ENCODE measurements around the gene PIGA.
"Not testable (repeated sequence)": the region's sequence is repeated elsewhere in the genome, so short reads cannot be mapped to it uniquely, and the experiment has no call there.

The PIGA gene

GRCh38 chrX:15277604-15278003 is 57.7 kb downstream of the PIGA start:
- Histone ChIP-seq H2BK120ac (ENCODE audit: low read depth, low read length) (no peak overlapping the region), H2BK5ac (ENCODE audit: low read depth, low read length, poor library complexity, severe bottlenecking) (no peak overlapping the region), H3K36me3 (ENCODE audit: control insufficient read depth in 1 of 2, insufficient read depth in 2 of 2, low read depth in 1 of 2, low read length in 2 of 2) (no peaks in the 10 kb centered on the region), H3K27me3 (ENCODE audit: control insufficient read depth in 1 of 2, insufficient read depth in 1 of 2, low read length in 2 of 2) (no peaks in the 10 kb centered on the region), H3K4ac (ENCODE audit: low read depth in 1 of 2, low read length in 2 of 2) (no peak overlapping the region), H3K4me1 (ENCODE audit: control insufficient read depth, insufficient read depth, low read depth, low read length) (no peaks in the 10 kb centered on the region), H3K9me3 (ENCODE audit: control insufficient read depth, low read length) (no peaks in the 10 kb centered on the region), H3K18ac (ENCODE audit: low read depth in 1 of 2, low read length in 2 of 2) (no peak overlapping the region), H3K27ac (ENCODE audit: low read length, poor library complexity, severe bottlenecking) (no peak overlapping the region), H3K9ac (ENCODE audit: low read length) (no peak overlapping the region), H3K23ac (ENCODE audit: low read length in 2 of 2) (no peak overlapping the region), H3K79me1 (replicated peaks; ENCODE audit: low read length, poor library complexity, severe bottlenecking) (no peaks in the 10 kb centered on the region), H3K4me3 (ENCODE audit: insufficient read depth in 1 of 2, low read depth in 1 of 2, low read length in 2 of 2) (no peak overlapping the region), H3K4me2 (ENCODE audit: low read length, poor library complexity, severe bottlenecking) (no peak overlapping the region), H3K14ac (ENCODE audit: low read length in 2 of 2) (no peak overlapping the region), H2AFZ (ENCODE audit: low read depth, low read length) (no peak overlapping the region), H4K8ac (ENCODE audit: low read length) (no peak overlapping the region), H2BK12ac (ENCODE audit: low read length in 2 of 2) (no peak overlapping the region), H2AK5ac (ENCODE audit: low read length, severe bottlenecking) (no peak overlapping the region), H2BK15ac (ENCODE audit: low read depth, poor library complexity, severe bottlenecking) (no peak overlapping the region), H4K91ac (ENCODE audit: low read length) (no peak overlapping the region)
- DNase-seq: no peak
- no CpG with 5 or more reads among the region's 1 CpG for WGBS

- no peaks in the 10 kb centered on the region for H3K36me3 ChIP-seq (ENCODE audit: control insufficient read depth in 1 of 2, insufficient read depth in 2 of 2, low read depth in 1 of 2, low read length in 2 of 2)
Observed at GRCh38 chrX:15274946-15275345, 60.4 kb downstream of the PIGA start.

GRCh38 chrX:15273275-15273674 is 62.0 kb downstream of the PIGA start:
- not testable (repeated sequence) for H3K23ac ChIP-seq (ENCODE audit: low read length in 2 of 2); DNase-seq; H3K4me1 ChIP-seq (ENCODE audit: control insufficient read depth, insufficient read depth, low read depth, low read length); H3K18ac ChIP-seq (ENCODE audit: low read depth in 1 of 2, low read length in 2 of 2); H2BK15ac ChIP-seq (ENCODE audit: low read depth, poor library complexity, severe bottlenecking); H2BK12ac ChIP-seq (ENCODE audit: low read length in 2 of 2); H2AK5ac ChIP-seq (ENCODE audit: low read length, severe bottlenecking); H2BK120ac ChIP-seq (ENCODE audit: low read depth, low read length); H3K27me3 ChIP-seq (ENCODE audit: control insufficient read depth in 1 of 2, insufficient read depth in 1 of 2, low read length in 2 of 2); H3K4ac ChIP-seq (ENCODE audit: low read depth in 1 of 2, low read length in 2 of 2); H3K36me3 ChIP-seq (ENCODE audit: control insufficient read depth in 1 of 2, insufficient read depth in 2 of 2, low read depth in 1 of 2, low read length in 2 of 2); H3K9ac ChIP-seq (ENCODE audit: low read length); H3K14ac ChIP-seq (ENCODE audit: low read length in 2 of 2); H3K4me2 ChIP-seq (ENCODE audit: low read length, poor library complexity, severe bottlenecking); H3K79me1 ChIP-seq (replicated peaks; ENCODE audit: low read length, poor library complexity, severe bottlenecking); H4K8ac ChIP-seq (ENCODE audit: low read length); H3K9me3 ChIP-seq (ENCODE audit: control insufficient read depth, low read length); H3K27ac ChIP-seq (ENCODE audit: low read length, poor library complexity, severe bottlenecking); H3K4me3 ChIP-seq (ENCODE audit: insufficient read depth in 1 of 2, low read depth in 1 of 2, low read length in 2 of 2); H2BK5ac ChIP-seq (ENCODE audit: low read depth, low read length, poor library complexity, severe bottlenecking); H2AFZ ChIP-seq (ENCODE audit: low read depth, low read length); H4K91ac ChIP-seq (ENCODE audit: low read length)
- WGBS: 90% methylated on average over 10 of the region's 10 CpGs

More at GRCh38 chrX:15274946-15275345, 60.4 kb downstream of the PIGA start:
- no peaks in the 10 kb centered on the region for H3K9me3 ChIP-seq (ENCODE audit: control insufficient read depth, low read length)
- H3K18ac ChIP-seq (ENCODE audit: low read depth in 1 of 2, low read length in 2 of 2): no peak overlapping the region
- H3K27me3 ChIP-seq (ENCODE audit: control insufficient read depth in 1 of 2, insufficient read depth in 1 of 2, low read length in 2 of 2): no peaks in the 10 kb centered on the region
- H2AK5ac ChIP-seq (ENCODE audit: low read length, severe bottlenecking): no peak overlapping the region
- no peak overlapping the region for H2BK12ac ChIP-seq (ENCODE audit: low read length in 2 of 2)
- WGBS: 98% methylated on average over 2 of the region's 2 CpGs
- no peak overlapping the region for H4K8ac ChIP-seq (ENCODE audit: low read length)
- no peak overlapping the region for H3K4ac ChIP-seq (ENCODE audit: low read depth in 1 of 2, low read length in 2 of 2)
- no peak overlapping the region for H3K14ac ChIP-seq (ENCODE audit: low read length in 2 of 2)
- H2BK15ac ChIP-seq (ENCODE audit: low read depth, poor library complexity, severe bottlenecking): no peak overlapping the region
- no peak overlapping the region for H2BK5ac ChIP-seq (ENCODE audit: low read depth, low read length, poor library complexity, severe bottlenecking)
- H2BK120ac ChIP-seq (ENCODE audit: low read depth, low read length): no peak overlapping the region
- DNase-seq: no peak
- H3K27ac ChIP-seq (ENCODE audit: low read length, poor library complexity, severe bottlenecking): no peak overlapping the region
- H3K4me1 ChIP-seq (ENCODE audit: control insufficient read depth, insufficient read depth, low read depth, low read length): peaks cover 3% of the 10 kb centered on the region
- no peak overlapping the region for H2AFZ ChIP-seq (ENCODE audit: low read depth, low read length)
- H4K91ac ChIP-seq (ENCODE audit: low read length): no peak overlapping the region
- H3K23ac ChIP-seq (ENCODE audit: low read length in 2 of 2): no peak overlapping the region
- H3K4me3 ChIP-seq (ENCODE audit: insufficient read depth in 1 of 2, low read depth in 1 of 2, low read length in 2 of 2): no peak overlapping the region
- no peak overlapping the region for H3K9ac ChIP-seq (ENCODE audit: low read length)
- no peak overlapping the region for H3K4me2 ChIP-seq (ENCODE audit: low read length, poor library complexity, severe bottlenecking)
- no peaks in the 10 kb centered on the region for H3K79me1 ChIP-seq (replicated peaks; ENCODE audit: low read length, poor library complexity, severe bottlenecking)

- WGBS: no CpG with 5 or more reads among the region's 1 CpG
- no peak overlapping the region for H2AK5ac ChIP-seq (ENCODE audit: low read length, severe bottlenecking)
- H2BK120ac ChIP-seq (ENCODE audit: low read depth, low read length): no peak overlapping the region
Observed at GRCh38 chrX:15271757-15272156, 63.6 kb downstream of the PIGA start.

More at GRCh38 chrX:15271757-15272156, 63.6 kb downstream of the PIGA start:
- Histone ChIP-seq H3K36me3 (ENCODE audit: control insufficient read depth in 1 of 2, insufficient read depth in 2 of 2, low read depth in 1 of 2, low read length in 2 of 2) (no peaks in the 10 kb centered on the region), H4K8ac (ENCODE audit: low read length) (no peak overlapping the region), H4K91ac (ENCODE audit: low read length) (no peak overlapping the region), H2AFZ (ENCODE audit: low read depth, low read length) (no peak overlapping the region), H2BK15ac (ENCODE audit: low read depth, poor library complexity, severe bottlenecking) (no peak overlapping the region), H2BK5ac (ENCODE audit: low read depth, low read length, poor library complexity, severe bottlenecking) (no peak overlapping the region), H3K18ac (ENCODE audit: low read depth in 1 of 2, low read length in 2 of 2) (no peak overlapping the region), H3K4ac (ENCODE audit: low read depth in 1 of 2, low read length in 2 of 2) (no peak overlapping the region), H3K4me2 (ENCODE audit: low read length, poor library complexity, severe bottlenecking) (no peak overlapping the region), H3K4me1 (ENCODE audit: control insufficient read depth, insufficient read depth, low read depth, low read length) (peaks cover 6% of the 10 kb centered on the region), H3K14ac (ENCODE audit: low read length in 2 of 2) (no peak overlapping the region), H3K79me1 (replicated peaks; ENCODE audit: low read length, poor library complexity, severe bottlenecking) (no peaks in the 10 kb centered on the region), H3K27me3 (ENCODE audit: control insufficient read depth in 1 of 2, insufficient read depth in 1 of 2, low read length in 2 of 2) (no peaks in the 10 kb centered on the region), H3K27ac (ENCODE audit: low read length, poor library complexity, severe bottlenecking) (no peak overlapping the region), H3K23ac (ENCODE audit: low read length in 2 of 2) (no peak overlapping the region), H3K9ac (ENCODE audit: low read length) (no peak overlapping the region), H2BK12ac (ENCODE audit: low read length in 2 of 2) (no peak overlapping the region), H3K4me3 (ENCODE audit: insufficient read depth in 1 of 2, low read depth in 1 of 2, low read length in 2 of 2) (no peak overlapping the region), H3K9me3 (ENCODE audit: control insufficient read depth, low read length) (no peaks in the 10 kb centered on the region)
- no peak for DNase-seq

Measured in mesenchymal stem cell (in vitro differentiated cells and primary cell).